ENCODE measurements around the gene TRAF4.
A peak's percentile ranks its signal among the peaks of the same experiment; 100 is the strongest.
"Not testable (repeated sequence)": the region's sequence is repeated elsewhere in the genome, so short reads cannot be mapped to it uniquely, and the experiment has no call there.

TRAF4 gene

GRCh38 chr17:28749516-28750177 lies 5.8 kb downstream of the TRAF4 start:
- DNase-seq = no peak

- DNase-seq = peak; percentile 77
Observed at GRCh38 chr17:28750178-28751047, 6.6 kb downstream of the TRAF4 start.

GRCh38 chr17:28751600-28752366 lies 8.0 kb downstream of the TRAF4 start:
- no peak for DNase-seq

- DNase-seq = no peak
Observed at GRCh38 chr17:28755486-28755885, 11.7 kb downstream of the TRAF4 start.

- no peak for DNase-seq
Observed at GRCh38 chr17:28756049-28756804, 12.4 kb downstream of the TRAF4 start.

- no peak for DNase-seq
Observed at GRCh38 chr17:28758411-28759121, 14.8 kb downstream of the TRAF4 start.

- no peak for DNase-seq
Observed at GRCh38 chr17:28759256-28759865, 15.6 kb downstream of the TRAF4 start.

- no peak for DNase-seq
Observed at GRCh38 chr17:28760601-28761562, 17.1 kb downstream of the TRAF4 start.

GRCh38 chr17:28763137-28763799 lies 19.5 kb downstream of the TRAF4 start:
- no peak for DNase-seq

GRCh38 chr17:28763804-28764266 lies 20.0 kb downstream of the TRAF4 start:
- peak; percentile 53 for DNase-seq

- no peak for DNase-seq
Observed at GRCh38 chr17:28765038-28765437, 21.2 kb downstream of the TRAF4 start.

- DNase-seq = no peak
Observed at GRCh38 chr17:28773736-28774135, 29.9 kb downstream of the TRAF4 start.

GRCh38 chr17:28774206-28774605 lies 30.4 kb downstream of the TRAF4 start:
- no peak for DNase-seq

GRCh38 chr17:28777178-28777577 lies 33.4 kb downstream of the TRAF4 start:
- DNase-seq = no peak

- DNase-seq = not testable (repeated sequence)
Observed at GRCh38 chr17:28779601-28780000, 35.8 kb downstream of the TRAF4 start.

GRCh38 chr17:28783161-28783560 lies 39.4 kb downstream of the TRAF4 start:
- no peak for DNase-seq

GRCh38 chr17:28788100-28788499 lies 44.3 kb downstream of the TRAF4 start:
- DNase-seq = no peak

GRCh38 chr17:28792877-28793661 lies 49.3 kb downstream of the TRAF4 start:
- no peak for DNase-seq

Measured in activated effector memory CD4-positive, alpha-beta T cell treated with Interleukin-2 at 50 U/mL for 16 hours (primary cell).